Measurements from ENCODE around the gene GTF2IRD1. TPM values are rescaled to one million over a fixed set of nuclear protein-coding genes. Genes with fewer than 3 reads are reported as not detected.
"Not testable (repeated sequence)": the region's sequence is repeated elsewhere in the genome, so short reads cannot be mapped to it uniquely, and the experiment has no call there.

Gene GTF2IRD1
- total RNA-seq, 1 experiment from 2014 or later: 54.0 TPM

DNA sequence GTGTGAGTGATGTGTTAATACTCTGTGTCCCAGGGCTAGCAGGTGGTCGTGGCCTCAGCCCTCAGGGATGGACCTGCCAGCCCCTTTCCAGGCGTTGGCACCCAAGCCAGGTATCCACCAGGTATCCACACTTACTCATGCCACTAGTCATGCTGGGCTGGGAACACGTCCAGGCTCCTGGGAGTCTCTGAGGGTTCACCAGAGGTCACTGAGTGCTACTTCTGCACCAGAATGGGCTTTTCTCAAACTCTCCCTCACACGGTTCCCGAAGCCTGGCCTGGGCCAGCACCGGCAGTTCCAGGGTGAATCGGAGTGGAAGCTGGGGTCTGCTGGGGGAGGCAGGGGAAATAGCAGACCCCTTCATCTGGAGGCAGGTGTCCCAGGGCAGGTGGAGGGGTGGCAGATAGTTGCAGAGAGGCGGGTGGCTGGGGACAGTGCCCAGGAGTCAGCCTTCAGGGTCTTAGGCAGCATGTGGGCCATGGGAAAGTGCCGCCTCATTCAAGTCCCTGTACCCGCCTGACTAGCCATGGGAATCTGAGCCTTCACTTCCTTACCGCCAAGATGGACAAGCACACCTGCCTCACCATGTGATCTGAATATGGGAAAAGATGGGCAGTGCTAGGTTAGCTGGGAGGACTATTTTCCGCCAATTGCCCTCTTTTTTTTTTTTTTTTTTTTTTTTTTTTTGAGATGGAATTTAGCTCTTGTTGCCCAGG is 108.3 kb downstream of the GTF2IRD1 start:
- Histone ChIP-seq H3K4me1 (ENCODE audit: control insufficient read depth, insufficient read depth, low read length) (no peaks in the 10 kb centered on the region), H3K27ac (ENCODE audit: low read length) (no peak overlapping the region), H3K36me3 (ENCODE audit: control insufficient read depth, insufficient read depth, low read length) (no peaks in the 10 kb centered on the region), H3K9me3 (ENCODE audit: control insufficient read depth, insufficient read depth, low read depth, low read length) (no peaks in the 10 kb centered on the region), H3K27me3 (ENCODE audit: control insufficient read depth, insufficient read depth, low read length) (no peaks in the 10 kb centered on the region), H3K4me3 (ENCODE audit: low read depth in 2 of 2, low read length in 2 of 2) (no peak overlapping the region)
- no peak for DNase-seq (ENCODE audit: low read depth, low spot score)
- TF ChIP-seq, protein P1, sequence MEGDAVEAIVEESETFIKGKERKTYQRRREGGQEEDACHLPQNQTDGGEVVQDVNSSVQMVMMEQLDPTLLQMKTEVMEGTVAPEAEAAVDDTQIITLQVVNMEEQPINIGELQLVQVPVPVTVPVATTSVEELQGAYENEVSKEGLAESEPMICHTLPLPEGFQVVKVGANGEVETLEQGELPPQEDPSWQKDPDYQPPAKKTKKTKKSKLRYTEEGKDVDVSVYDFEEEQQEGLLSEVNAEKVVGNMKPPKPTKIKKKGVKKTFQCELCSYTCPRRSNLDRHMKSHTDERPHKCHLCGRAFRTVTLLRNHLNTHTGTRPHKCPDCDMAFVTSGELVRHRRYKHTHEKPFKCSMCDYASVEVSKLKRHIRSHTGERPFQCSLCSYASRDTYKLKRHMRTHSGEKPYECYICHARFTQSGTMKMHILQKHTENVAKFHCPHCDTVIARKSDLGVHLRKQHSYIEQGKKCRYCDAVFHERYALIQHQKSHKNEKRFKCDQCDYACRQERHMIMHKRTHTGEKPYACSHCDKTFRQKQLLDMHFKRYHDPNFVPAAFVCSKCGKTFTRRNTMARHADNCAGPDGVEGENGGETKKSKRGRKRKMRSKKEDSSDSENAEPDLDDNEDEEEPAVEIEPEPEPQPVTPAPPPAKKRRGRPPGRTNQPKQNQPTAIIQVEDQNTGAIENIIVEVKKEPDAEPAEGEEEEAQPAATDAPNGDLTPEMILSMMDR (IDR thresholded peaks at IDR 0.05): no peak
- TF ChIP-seq POLR2AphosphoS5 (IDR thresholded peaks at IDR 0.05; ENCODE audit: low read depth, low read length) (no peak), SIN3A (IDR thresholded peaks at IDR 0.05; ENCODE audit: borderline replicate concordance, insufficient read depth, low read depth, low read length) (no peak), TCF7L2 (IDR thresholded peaks at IDR 0.05; ENCODE audit: low read depth, low read length) (no peak)
- TF ChIP-seq, protein P2, sequence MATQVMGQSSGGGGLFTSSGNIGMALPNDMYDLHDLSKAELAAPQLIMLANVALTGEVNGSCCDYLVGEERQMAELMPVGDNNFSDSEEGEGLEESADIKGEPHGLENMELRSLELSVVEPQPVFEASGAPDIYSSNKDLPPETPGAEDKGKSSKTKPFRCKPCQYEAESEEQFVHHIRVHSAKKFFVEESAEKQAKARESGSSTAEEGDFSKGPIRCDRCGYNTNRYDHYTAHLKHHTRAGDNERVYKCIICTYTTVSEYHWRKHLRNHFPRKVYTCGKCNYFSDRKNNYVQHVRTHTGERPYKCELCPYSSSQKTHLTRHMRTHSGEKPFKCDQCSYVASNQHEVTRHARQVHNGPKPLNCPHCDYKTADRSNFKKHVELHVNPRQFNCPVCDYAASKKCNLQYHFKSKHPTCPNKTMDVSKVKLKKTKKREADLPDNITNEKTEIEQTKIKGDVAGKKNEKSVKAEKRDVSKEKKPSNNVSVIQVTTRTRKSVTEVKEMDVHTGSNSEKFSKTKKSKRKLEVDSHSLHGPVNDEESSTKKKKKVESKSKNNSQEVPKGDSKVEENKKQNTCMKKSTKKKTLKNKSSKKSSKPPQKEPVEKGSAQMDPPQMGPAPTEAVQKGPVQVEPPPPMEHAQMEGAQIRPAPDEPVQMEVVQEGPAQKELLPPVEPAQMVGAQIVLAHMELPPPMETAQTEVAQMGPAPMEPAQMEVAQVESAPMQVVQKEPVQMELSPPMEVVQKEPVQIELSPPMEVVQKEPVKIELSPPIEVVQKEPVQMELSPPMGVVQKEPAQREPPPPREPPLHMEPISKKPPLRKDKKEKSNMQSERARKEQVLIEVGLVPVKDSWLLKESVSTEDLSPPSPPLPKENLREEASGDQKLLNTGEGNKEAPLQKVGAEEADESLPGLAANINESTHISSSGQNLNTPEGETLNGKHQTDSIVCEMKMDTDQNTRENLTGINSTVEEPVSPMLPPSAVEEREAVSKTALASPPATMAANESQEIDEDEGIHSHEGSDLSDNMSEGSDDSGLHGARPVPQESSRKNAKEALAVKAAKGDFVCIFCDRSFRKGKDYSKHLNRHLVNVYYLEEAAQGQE (IDR thresholded peaks at IDR 0.05; ENCODE audit: insufficient read depth in 1 of 2, low read depth in 2 of 2, low read length in 1 of 2): no peak
- ChIA-PET CTCF (no interaction called here), POLR2A (interaction anchor here (0.6 to 0.7 kb wide), 3 partner anchors 57 to 108 kb away, joined by 3 to 13 read pairs (median 5); no protein-coding TSS in a partner anchor)
- BruUV-seq (replicated peaks): TSS peak; percentile 65
- intact Hi-C loops (cut with micrococcal nuclease; ENCODE audit: unreplicated experiment): no loop called here
- no peak for ATAC-seq
- in situ Hi-C loops (cut with HindIII; ENCODE audit: low pct_unique_long_range_greater_than_20kb, low sequenced_read_pairs): no loop called here

DNA sequence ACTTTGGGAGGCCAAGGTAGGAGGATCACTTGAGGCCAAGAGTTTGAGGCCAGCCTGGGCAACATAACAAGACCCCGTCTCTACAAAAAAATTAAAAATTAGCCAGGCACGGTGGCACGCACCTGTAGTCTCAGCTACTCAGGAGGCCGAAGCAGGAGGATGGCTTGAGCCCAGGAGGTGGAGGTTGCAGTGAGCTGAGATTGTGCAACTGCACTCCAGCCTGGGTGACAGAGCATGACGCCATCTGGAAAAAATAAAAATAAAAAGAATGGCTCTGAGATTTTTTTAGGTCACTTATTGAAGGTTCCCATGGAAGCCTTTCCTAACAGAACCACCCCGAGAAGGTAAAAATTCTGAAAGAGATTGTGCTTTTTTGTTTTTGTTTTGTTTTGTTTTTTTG is 109.9 kb downstream of the GTF2IRD1 start:
- BruUV-seq (replicated peaks); ATAC-seq; H3K27ac ChIP-seq (ENCODE audit: low read length); in situ Hi-C loops (cut with HindIII; ENCODE audit: low pct_unique_long_range_greater_than_20kb, low sequenced_read_pairs); H3K27me3 ChIP-seq (ENCODE audit: control insufficient read depth, insufficient read depth, low read length); intact Hi-C loops (cut with micrococcal nuclease; ENCODE audit: unreplicated experiment); H3K4me1 ChIP-seq (ENCODE audit: control insufficient read depth, insufficient read depth, low read length); H3K4me3 ChIP-seq (ENCODE audit: low read depth in 2 of 2, low read length in 2 of 2); H3K9me3 ChIP-seq (ENCODE audit: control insufficient read depth, insufficient read depth, low read depth, low read length); DNase-seq (ENCODE audit: low read depth, low spot score); H3K36me3 ChIP-seq (ENCODE audit: control insufficient read depth, insufficient read depth, low read length); CTCF ChIA-PET; POLR2A ChIA-PET: not testable (repeated sequence)

DNA sequence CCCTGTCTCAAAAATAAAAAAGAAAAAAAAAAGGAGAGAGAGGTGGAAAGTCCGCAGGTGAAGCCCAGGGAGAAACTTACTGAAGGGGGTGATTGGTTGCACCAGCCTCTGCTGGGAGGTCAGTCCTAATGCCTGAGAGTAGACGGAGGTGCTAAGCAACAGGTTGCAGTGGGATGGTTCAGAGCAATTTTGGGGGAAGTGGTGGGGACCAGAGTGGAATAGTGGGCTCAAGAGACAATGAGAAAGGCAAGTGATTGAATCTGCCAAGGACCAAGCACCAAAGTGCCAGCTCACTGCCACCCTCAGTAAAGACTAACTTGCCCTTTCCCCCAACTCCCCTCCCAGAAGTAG is 113.6 kb downstream of the GTF2IRD1 start:
- H3K27ac ChIP-seq (ENCODE audit: low read length): no peak overlapping the region
- in situ Hi-C loops (cut with HindIII; ENCODE audit: low pct_unique_long_range_greater_than_20kb, low sequenced_read_pairs) (no loop called here), intact Hi-C loops (cut with micrococcal nuclease; ENCODE audit: unreplicated experiment) (loop anchor here (5.0 kb wide), 1 partner anchor 150 kb away; no protein-coding TSS in a partner anchor)
- H3K4me1 ChIP-seq (ENCODE audit: control insufficient read depth, insufficient read depth, low read length): no peaks in the 10 kb centered on the region
- BruUV-seq (replicated peaks): no TSS peak
- ChIA-PET CTCF (interaction anchor here (0.5 to 1.2 kb wide), 3 partner anchors 13 to 142 kb away, joined by 3 to 5 read pairs (median 3); no protein-coding TSS in a partner anchor), POLR2A (no interaction called here)
- ATAC-seq (no peak), DNase-seq (ENCODE audit: low read depth, low spot score) (no peak)
- TF ChIP-seq TCF7L2 (IDR thresholded peaks at IDR 0.05; ENCODE audit: low read depth, low read length) (no peak), SIN3A (IDR thresholded peaks at IDR 0.05; ENCODE audit: borderline replicate concordance, insufficient read depth, low read depth, low read length) (no peak)
- no peaks in the 10 kb centered on the region for H3K36me3 ChIP-seq (ENCODE audit: control insufficient read depth, insufficient read depth, low read length)
- no peaks in the 10 kb centered on the region for H3K9me3 ChIP-seq (ENCODE audit: control insufficient read depth, insufficient read depth, low read depth, low read length)
- no peak overlapping the region for H3K4me3 ChIP-seq (ENCODE audit: low read depth in 2 of 2, low read length in 2 of 2)
- H3K27me3 ChIP-seq (ENCODE audit: control insufficient read depth, insufficient read depth, low read length): no peaks in the 10 kb centered on the region
